ENCODE measurements around the gene ABITRAM. TPM values are rescaled to one million over a fixed set of nuclear protein-coding genes. Genes with fewer than 3 reads are reported as not detected.

The ABITRAM gene
- total and polyA plus RNA-seq, 2 of the 13 experiments (the other 11 are each of a cell fraction or from before 2014, with no cell fraction given) = 10.2 to 21.6 TPM

GRCh38 chr9:108894225-108894997 is 39.8 kb upstream of the ABITRAM start (continued):
- TF ChIP-seq ATF4 (CRISPR knock-in tag; IDR thresholded peaks at IDR 0.05) (peak in 1 of 2 experiments; percentile 57; a peak in 2 of 4 replicates), HES4 (CRISPR knock-in tag; IDR thresholded peaks at IDR 0.05; ENCODE audit: borderline replicate concordance) (no peak), ZNF724P (CRISPR knock-in tag; IDR thresholded peaks at IDR 0.05; ENCODE audit: borderline replicate concordance) (no peak), ZXDC (CRISPR knock-in tag; IDR thresholded peaks at IDR 0.05) (no peak), MAFF (IDR thresholded peaks at IDR 0.05; ENCODE audit: low read depth, low read length) (peak; percentile 42), ZNF276 (CRISPR knock-in tag; IDR thresholded peaks at IDR 0.05; ENCODE audit: low read depth) (no peak), DMAP1 (CRISPR knock-in tag; IDR thresholded peaks at IDR 0.05) (peak; percentile 27; the same call in 1 of the 2 replicates), NFAT5 (CRISPR knock-in tag; IDR thresholded peaks at IDR 0.05) (no peak), HCFC1 (IDR thresholded peaks at IDR 0.05; ENCODE audit: low read depth, low read length) (no peak), ZHX1 (CRISPR knock-in tag; IDR thresholded peaks at IDR 0.05; ENCODE audit: low read depth) (no peak), FOXA1 (IDR thresholded peaks at IDR 0.05) (no peak; the same call in 1 of the 2 replicates), FOXA1 (CRISPR knock-in tag; IDR thresholded peaks at IDR 0.05) (peak; percentile 87), ZNF775 (CRISPR knock-in tag; IDR thresholded peaks at IDR 0.05; ENCODE audit: borderline replicate concordance) (no peak), ZNF263 (CRISPR knock-in tag; IDR thresholded peaks at IDR 0.05) (no peak)
